NCI-H460 (cell line): ENCODE results near the gene TCP1. TPM values are rescaled to one million over a fixed set of nuclear protein-coding genes. Genes with fewer than 3 reads are reported as not detected.
"Not testable (repeated sequence)": the region's sequence is repeated elsewhere in the genome, so short reads cannot be mapped to it uniquely, and the experiment has no call there.

ENCODE experiments used
- DNase-seq: peaks from one replicate; pipeline ENCODE4 v3.0.0-alpha.2; 2016; ENCODE audit warnings: low read depth; ENCODE audit errors: extremely low read depth
- polyA plus RNA-seq: library from polyadenylated mRNA; depleted of rRNA; stranded (reverse); fragments of >200 nt; gene quantifications from 2 replicates; pipeline ENCODE4 v1.2.3, GENCODE V29; 2014; cell fraction: nucleus; rRNA removed
- total RNA-seq: library from RNA; depleted of rRNA; stranded (reverse); fragments of >200 nt; shearing (Covaris generic); gene quantifications from 2 replicates; pipeline ENCODE4 v1.2.3, GENCODE V29; 2014; rRNA removed

TCP1 gene
- total RNA-seq, result 203 and 233 TPM in 2 replicates
- 319 and 370 TPM in 2 replicates for polyA plus RNA-seq

DNA sequence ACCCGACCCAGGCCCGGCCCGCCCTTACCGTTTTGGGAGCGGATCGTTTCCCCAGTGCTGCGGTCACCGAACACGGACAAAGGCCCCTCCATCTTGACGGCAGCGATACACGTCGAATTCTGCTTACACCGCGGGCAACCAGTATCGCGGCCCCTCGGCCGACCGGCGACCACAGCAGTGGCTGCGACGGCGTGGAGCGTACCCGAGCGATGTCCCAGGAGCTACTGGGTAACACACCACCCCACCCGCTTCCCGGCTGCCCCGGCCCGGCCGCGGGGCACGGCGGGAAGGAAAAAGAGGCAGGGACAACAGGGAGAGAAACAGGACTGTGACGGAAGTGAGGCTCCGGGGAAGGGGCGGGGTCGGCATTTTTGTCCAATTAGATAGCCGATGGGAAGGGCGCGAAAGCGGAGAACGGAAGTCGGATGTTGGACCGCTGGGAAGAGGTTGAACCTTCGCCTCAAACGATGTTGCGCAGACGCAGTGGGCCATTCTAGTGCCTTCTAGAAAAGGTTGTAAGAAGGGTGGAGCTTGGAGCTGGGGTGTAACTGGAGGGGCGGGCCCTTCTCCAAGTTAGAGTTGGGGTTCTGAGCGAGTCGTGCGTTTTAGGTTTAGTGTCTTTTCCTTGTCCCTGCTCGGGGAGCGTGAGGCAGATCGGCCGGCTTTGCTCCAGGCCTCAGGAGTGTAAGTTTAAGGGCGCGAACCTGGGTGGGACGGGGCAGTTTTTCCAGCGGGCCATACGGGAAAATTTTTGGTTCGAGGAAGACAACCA is at the start of gene TCP1:
Gene TCP1 (minus strand): TSS at position 226 of the 772 bp plus-strand sequence. CDS start 134 bp downstream, at position 92.
- DNase-seq, result peak; percentile 99

DNA sequence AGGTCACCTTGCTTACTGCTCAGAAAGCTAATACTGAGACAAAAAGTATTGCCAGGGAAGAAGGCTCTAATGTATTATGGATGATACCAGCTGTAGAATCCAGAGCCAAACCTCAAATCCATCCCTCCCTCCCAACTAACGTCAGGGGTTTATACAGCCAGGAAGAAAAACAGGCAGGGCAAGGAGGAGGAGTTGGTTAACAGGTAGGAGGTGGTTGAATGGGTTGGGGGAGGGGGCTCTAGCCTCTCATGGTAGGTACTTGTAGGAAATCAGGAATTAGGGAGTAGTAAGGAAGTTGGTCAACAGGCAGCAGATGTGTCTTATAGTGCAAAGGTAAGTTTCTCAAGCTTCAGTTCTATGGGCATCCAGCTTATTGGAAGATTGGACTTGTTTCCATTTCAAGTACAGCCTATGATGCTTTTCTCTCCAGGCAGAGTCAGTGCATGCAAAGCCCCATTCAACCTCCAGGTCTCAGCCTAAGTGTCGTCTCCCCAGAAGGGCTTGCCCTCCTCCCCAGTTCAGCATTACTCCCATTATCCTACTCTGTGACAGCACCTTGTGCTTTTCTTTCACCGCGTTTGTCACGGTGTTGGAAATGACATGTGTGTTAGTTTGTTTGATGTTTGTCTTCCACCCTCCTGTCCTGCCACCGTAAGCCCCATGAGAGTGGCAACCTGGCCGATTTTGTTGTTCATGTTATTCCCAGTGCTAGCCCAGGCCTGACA is 48.8 kb upstream of the TCP1 start:
- DNase-seq, result no peak

DNA sequence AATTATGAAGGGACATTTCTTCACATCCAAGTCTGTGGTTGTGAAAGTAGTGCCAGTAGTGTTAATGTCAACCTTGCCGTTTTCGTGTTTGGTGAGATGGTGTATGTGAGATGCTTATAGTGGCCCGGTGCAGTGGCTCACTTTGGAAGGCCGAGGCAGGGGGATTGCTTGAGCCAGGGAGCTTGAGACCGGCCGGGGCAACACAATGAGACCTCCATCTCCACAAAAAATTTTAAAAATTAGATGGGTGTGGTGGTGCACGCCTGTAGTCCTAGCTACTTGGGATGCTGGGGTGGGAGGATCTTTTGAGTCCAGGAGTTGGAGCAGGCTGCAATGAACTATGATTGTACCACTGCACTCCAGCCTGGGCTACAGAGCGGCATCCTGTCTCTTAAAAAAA is 48.1 kb upstream of the TCP1 start:
- no peak for DNase-seq

DNA sequence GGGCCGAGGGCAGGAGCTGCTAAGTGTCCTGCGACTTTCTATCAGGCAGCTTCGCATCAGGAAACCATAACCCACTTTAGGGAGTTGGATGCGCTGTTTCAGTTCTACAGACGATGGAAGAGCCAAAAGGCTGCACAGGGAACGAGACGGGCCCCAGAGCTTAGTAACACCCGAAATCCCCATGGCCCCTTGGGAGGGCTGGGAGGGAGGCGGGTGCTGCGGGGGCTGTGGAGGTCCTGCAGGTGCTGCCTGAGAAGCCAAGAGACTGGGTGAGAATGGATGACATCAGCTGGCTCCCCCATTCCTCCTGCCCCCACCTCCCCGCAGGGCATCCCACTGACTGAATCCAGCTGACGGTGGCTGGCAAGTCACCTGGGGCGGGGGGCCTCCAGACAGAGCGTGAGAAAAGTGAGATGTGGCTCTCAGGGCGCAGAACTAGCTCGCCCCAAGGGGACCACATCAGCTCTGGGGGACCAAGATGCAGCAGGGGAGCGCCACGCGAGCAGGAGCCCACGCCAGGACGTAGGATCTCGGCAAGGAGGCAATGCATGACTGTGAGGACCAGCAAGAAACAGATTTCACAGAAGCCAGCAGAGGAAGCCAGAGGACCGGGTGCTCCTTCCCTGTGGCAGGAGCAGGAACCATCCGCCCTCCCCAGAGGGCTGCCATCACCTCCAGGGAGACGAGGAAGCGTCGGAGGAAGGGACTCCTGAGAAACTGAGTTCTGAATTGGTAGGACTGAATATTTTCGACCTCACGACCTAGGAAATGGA is 47.5 kb upstream of the TCP1 start:
- DNase-seq, result no peak

DNA sequence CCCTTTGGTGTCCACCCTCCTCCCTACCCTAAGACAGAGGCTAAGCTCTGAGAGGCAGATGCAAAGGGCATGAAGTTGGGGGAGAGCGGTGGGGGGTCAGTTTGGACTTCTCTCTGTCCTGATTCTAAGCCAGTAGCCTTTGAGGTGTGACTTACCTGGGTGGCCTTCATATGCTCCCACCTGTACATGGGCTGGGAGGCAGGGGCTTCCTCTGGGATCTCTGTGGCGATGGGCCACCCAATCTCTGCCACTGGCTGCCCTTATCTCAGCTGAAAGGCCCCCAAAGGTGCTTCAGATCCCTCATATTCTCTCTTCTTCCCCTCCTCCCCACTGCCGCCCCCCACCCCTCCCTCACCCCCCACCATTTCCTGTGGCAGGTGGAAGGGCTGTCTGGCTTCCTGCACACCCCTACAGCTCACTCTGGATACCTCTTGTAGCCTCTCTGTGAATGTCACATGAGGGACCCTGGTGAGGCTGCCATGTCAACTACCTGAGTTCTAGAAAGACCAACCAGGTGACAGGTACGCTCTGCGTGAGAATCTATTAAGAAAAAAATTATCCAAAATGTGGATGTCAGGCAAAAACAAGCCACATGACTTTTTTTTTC is 44.7 kb upstream of the TCP1 start:
- DNase-seq, result no peak

DNA sequence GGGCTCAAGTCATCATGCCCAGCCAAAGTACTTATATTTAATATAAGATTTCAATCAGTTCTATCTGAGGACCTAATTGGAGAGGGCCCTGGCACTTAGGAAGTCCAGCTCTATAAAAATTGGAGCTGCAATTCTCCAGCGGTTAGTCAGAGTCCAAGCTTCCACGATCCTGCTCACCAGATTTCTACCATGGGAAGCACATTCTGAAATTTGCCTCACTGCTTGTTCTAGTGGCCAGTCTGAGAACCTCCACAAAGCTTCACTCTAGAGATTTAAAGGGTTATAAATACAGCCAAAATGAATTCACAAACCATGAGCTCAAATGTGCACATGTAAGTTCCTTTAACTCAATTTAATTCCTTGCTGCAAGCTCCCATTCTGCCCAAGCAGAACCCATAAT is 44.2 kb upstream of the TCP1 start:
- no peak for DNase-seq

DNA sequence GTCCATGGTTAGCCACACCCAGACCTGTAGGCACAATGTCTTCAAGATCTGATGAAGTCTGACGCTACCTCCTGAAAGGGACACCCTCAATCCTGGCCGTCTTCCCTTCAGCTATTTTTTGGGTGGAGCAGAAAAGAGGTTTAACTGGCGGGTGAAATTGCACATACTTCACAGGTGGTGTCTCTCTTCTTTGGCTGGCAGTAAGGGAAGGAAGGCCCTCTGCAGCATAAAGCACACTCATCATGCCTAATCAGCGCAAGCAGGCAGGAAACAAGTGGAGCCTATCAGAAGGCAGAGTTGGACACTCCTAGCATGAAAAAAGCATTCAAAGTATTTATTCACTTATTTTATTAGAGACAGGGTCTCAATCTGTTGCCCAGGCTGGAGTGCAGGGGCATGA is 43.5 kb upstream of the TCP1 start:
- DNase-seq, result no peak

DNA sequence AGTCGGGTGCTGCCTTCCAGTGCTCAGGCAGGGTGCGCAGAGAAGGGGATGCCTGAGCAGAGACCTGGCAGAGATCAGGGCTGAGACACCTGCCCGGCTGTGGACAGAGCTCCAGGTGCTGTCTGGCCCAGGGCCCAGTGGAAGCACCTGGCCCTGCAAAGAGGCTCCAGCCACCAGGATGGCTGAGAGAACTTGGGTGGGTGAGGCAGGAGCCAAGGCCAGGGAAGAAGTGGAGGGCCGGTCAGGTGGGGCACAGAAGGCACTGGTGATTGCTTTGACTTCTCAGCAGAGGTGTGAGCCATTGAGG is 41.9 kb upstream of the TCP1 start:
- no peak for DNase-seq

DNA sequence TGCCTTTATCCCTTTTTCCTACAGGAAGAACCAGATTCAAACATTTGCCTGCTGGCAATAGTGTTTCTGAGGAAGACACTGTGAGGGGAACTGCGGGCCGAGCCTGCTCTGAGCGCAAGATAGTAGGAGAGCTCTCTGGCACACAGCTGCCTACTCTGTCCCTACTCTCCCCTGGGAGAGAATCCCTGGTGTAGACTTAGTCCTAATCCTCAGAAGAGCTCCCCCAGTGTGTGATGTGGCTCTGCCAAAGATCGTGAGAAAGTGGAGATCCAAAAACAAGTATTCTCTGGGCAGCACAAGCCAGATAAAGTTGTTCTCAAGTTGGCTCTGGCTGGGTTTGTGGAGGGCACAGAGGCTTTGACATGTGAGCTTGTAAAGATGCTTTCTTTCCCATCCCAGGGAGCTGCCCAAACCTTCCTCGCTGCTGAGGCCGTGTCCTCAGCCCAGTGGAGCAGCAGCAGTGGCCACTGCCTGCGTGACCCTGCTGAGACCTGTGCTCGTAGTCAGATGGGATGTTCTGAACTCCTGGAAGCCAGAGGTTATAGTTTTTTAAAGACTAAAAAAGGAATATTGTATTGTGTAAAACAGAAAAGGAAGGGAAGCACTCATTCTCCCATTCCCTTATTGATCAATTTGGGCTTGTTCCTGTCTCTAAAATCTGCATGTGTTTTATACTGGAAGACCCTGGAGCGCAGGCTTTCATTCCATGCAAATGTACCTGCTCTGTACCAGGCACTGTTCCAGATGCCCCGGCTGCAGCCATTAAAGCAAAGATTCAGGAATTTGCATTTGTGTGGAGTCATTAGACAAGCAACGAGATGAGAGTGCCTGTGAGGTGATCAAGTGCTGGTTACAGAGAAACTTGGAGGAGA is 41.3 kb upstream of the TCP1 start:
- DNase-seq, result no peak

DNA sequence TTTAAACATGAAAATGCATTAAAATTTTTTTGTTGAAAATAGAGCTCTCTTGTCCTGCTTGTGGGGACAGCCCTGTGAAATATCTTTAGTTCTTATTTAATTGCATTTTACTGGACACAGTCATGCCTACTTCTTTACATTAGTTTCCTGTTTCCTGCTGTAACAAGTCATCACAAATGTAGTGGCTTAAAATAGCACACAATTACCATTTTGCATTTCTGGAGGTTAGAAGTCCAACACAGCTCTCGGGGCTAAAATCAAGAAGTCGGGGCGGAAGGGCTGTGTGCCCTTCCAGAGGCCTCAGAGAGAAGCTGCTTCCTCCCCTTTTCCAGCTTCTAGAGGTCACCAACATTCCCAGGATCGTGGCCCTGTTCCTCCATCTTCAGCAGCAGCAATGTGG is 40.1 kb upstream of the TCP1 start:
- DNase-seq, result no peak

DNA sequence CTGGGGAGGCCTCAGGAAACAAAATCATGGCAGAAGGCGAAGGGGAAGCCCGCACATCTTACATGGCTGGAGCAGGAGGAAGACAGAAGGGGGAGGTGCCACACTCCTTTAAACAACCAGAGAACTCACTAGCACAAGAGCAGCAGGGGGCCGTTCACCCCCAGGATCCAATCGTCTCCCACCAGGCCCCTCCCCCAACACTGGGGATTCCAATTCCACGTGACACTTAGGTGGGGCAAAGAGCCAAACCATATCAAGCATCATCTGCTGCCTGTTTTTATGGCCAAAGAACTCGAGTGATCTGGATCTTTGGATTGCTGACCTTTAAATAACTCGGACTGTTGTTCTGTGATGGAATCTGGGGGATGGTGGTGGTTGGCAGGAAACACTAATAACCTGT is 38.7 kb upstream of the TCP1 start:
- DNase-seq, result no peak

DNA sequence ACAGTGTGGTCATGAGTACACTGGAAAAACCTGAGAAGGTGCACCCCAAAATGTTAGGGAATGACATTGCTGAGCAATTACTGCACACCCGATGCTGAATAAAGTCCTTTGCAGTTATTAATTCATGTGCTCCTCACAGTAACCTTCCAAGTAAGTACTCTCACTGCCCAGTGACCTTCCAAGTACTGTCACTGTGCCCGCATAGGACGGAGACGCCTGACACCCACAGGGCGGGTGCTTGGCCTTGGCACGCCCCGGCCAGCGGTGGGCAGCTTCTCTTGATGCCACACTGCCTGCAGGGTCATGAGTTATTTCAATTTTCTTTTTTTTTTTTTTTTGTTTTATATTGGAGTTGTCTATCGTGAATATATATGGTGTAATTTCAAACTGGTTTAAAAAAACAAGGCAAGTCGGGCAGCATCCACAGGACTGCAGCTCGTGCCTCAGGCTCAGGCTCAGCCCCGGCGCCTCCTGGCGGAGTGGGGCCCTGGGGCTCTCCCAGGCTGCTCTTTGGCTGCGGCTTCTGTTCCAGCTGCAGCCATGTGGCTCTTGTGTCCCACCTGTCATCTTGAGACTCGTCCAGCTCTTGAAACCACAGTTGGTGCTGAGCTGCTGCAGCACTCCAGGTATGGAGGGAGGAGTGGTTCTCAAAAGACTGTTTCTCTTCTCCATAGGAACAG is 37.7 kb upstream of the TCP1 start:
- no peak for DNase-seq

DNA sequence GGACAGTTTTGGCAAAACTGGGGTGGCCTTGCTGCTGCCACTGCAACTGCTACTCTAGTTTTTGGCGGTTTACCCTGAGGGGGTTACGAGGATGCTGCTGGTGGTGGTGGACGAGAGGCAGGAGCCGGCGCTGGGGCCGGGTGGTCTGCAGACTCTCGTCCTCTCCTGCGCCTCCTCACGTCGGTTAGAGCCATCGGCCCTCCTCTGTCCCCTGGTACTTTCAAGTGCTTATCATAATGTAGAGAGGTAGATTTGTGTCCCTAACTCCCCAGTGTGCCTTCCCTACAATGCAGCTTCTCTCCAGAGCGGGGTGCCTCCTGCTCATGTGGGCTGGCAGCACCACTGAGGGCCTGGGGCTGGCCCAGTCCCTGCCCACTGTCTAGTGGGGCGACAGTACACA is 36.6 kb upstream of the TCP1 start:
- no peak for DNase-seq

DNA sequence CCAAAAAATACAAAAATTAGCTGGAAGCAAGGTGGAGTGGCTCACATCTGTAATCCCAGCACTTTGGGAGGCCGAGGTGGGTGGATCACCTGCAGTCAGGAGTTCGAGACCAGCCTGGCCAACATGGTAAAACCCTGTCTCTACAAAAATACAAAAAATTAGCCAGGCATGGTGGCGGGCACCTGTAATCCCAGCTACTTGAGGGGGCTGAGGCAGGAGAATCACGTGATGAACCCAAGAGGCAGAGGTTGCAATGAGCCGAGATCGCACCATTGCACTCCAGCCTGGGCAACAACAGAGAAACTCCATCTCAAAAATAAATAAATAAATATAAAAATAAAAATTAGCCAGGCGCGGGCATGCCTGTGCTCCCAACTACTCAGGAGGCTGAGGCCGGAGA is 35.3 kb upstream of the TCP1 start:
- DNase-seq, result not testable (repeated sequence)

DNA sequence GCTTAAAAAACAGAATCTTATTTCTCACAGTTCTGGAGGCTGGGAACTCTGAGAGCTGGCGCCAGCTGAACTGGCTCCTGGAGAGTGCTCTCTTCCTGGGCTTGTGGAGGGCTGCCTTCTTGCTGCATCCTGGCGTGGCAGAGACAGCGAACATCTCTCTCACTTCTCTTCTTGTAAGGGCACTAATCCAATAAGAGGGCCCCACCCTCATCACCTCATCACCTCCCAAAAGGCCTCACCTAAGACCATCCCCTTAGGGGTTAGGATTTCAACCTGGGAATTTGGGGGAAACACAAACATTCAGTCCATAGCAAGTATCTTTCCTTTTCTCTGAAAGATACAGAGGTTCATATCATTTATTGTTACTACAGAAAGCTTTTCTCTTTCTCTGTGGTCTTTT is 34.6 kb upstream of the TCP1 start:
- DNase-seq, result no peak

DNA sequence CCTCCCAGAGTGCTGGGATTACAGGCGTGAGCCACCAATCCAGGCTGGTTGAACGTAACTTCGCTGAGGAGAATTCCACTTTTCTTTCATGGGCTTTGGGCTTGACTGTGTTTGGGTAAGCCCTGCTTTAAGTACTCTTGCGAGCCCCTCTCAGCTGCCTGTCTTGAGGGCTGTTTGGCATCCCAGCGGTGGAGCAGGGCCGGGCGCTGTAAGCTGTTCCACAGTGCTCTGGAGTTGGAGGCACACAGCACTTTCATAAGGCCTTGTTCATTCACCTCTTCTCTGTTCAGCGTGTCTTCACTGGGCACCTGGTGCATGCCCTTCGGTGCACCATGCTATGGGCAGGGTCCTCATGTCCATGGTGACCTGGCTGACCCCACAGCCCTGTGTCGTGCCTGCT is 32.3 kb upstream of the TCP1 start:
- DNase-seq, result no peak

DNA sequence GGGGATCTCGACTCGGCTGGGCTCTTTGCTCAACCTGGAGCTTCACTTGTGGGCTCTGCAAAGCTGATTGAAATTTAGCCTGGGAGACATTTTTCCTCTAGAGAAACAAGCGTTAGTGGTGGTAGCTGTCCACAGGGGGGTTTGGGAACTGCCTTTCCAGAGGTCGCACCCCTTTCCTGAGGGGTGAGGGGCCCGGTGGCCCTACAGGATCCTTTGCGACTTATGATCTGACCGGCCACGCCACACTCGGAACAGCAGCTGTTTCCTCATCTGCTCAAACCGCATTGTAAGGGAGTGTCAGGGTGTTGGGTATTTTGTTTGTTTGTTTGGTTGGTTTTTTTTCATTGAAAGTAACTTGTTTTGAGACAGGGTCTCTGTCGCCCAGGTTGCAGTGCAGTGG is 31.7 kb upstream of the TCP1 start:
- DNase-seq, result no peak

DNA sequence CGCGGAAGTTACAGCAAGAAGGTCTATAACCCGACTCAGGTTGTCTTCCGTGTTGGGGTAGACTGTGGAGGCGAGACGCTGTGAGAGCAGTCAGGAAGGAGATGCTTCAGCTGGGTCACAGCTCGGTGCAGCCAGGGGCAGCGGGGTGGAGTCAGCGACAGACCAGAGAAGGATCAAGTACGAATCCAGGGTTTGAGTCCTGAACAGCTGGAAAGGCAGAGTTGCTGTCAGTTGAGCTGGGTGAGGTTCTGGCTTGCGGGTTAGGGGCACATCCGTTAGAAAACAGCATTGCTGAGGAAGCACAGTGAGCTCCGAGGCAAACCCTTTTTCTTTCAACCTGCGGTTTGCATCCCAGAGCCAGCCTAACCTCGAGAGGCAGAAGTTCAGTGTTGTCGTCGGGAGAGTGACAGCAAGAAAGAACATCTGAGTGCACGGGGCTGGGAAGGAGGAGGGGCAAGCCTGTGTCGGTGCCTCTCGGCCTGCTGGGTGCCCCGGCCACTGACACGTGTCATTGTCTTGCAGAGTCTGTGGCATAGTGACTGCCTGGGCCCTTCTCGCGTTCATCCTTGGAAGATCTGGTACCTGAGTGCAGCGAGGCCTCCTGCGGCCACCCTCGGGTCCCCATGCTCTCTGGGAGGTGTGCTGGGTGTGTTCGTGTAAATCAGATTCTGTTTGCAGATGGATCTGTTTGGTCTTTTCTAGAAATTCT is 30.7 kb upstream of the TCP1 start:
- no peak for DNase-seq

DNA sequence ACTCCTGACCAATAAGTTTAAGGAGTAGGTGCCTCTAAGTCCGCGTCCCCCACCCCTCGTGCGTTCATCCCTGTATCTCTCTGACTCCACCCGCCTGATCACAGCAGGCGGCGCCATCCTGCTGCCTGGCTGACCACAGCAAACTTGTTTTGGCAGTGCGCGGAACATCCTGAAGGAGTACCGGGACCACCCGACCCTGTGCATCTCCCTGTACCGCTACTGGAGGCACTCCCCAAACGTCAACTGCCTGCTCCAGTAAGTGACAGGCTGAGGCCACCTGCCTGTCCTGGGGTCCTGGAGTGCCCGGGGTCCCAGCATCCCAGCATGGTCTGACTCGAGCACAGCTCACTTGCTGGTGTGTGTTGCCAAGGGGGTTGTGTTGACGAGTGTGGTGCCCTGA is 29.7 kb upstream of the TCP1 start:
- no peak for DNase-seq
